Osteoblast (primary cell): ENCODE results near the gene TYRO3. TPM values are rescaled to one million over a fixed set of nuclear protein-coding genes. Genes with fewer than 3 reads are reported as not detected.

ENCODE experiments used
- DNase-seq: peaks from one replicate; pipeline ENCODE4 v3.0.0; 2011; ENCODE audit warnings: low spot score, mixed read lengths; ENCODE audit not compliant: insufficient read length; ENCODE audit errors: missing footprints
- H2AFZ ChIP-seq: 2 replicates; pipeline ENCODE4 v1.6.0; 2011; ENCODE audit warnings: mild to moderate bottlenecking, low read length
- H3K27ac ChIP-seq: 2 replicates; pipeline ENCODE4 v1.5.1; 2011; ENCODE audit warnings: mild to moderate bottlenecking, low read depth, low read length, moderate library complexity
- H3K27me3 ChIP-seq: 2 replicates; pipeline ENCODE4 v1.6.0; 2012; ENCODE audit warnings: mild to moderate bottlenecking, control low read depth, inconsistent platforms, low read length, moderate library complexity; ENCODE audit not compliant: insufficient read depth
- H3K36me3 ChIP-seq: 2 replicates; pipeline ENCODE4 v1.5.1; 2011; ENCODE audit warnings: mild to moderate bottlenecking, low read length, control low read depth, moderate library complexity; ENCODE audit not compliant: insufficient read depth
- H3K4me1 ChIP-seq: 2 replicates; pipeline ENCODE4 v1.5.1; 2011; ENCODE audit warnings: mild to moderate bottlenecking, low read length, control low read depth, moderate library complexity; ENCODE audit not compliant: insufficient read depth
- H3K4me2 ChIP-seq: 2 replicates; pipeline ENCODE4 v1.6.0; 2011; ENCODE audit warnings: mild to moderate bottlenecking, low read length; ENCODE audit not compliant: insufficient read depth
- H3K4me3 ChIP-seq: fragments of 200-600 bp; sonication (generic); 3 replicates; pipeline ENCODE4 v1.5.1; 2012; ENCODE audit warnings: mild to moderate bottlenecking, low read length, inconsistent platforms; ENCODE audit not compliant: insufficient read depth
- H3K79me2 ChIP-seq: 2 replicates; pipeline ENCODE4 v1.6.0; 2012; ENCODE audit warnings: mild to moderate bottlenecking, low read length, control low read depth, inconsistent platforms; ENCODE audit not compliant: insufficient read depth
- H3K9me3 ChIP-seq: 2 replicates; pipeline ENCODE4 v1.5.1; 2011; ENCODE audit warnings: low read depth, low read length, control low read depth
- H4K20me1 ChIP-seq: 2 replicates; pipeline ENCODE4 v1.6.0; 2012; ENCODE audit warnings: mild to moderate bottlenecking, low read length, control low read depth; ENCODE audit not compliant: insufficient read depth
- total RNA-seq: library from RNA; depleted of rRNA; stranded (reverse); fragments of >200 nt; gene quantifications from 2 replicates; pipeline ENCODE4 v1.2.3, GENCODE V29; 2012
- TF ChIP-seq, protein P1 (sequence below): IDR thresholded peaks from 2 replicates; pipeline ENCODE4 v1.5.1; 2011; ENCODE audit warnings: mild to moderate bottlenecking, low read depth, low read length, moderate library complexity; ENCODE audit errors: extremely low read depth

Gene TYRO3
- total RNA-seq, 1 donor = 6.2 TPM

DNA sequence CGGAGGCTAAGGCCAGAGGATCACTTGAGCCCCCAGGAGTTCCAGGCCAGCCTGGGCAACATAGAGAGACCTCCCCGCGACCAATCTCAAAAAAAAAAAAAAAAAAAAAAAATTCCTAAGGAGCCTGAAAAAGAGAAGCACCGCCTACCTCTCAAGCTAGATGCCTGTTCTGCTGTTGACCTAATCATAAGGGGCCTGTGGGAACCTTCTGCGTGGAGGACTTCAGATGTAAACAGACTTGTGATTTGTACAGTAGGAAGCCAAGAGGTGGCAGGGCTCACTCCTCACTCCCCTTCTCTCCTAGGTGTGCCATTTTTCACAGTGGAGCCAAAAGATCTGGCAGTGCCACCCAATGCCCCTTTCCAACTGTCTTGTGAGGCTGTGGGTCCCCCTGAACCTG, 3.2 kb downstream of the TYRO3 start:
- no peak overlapping the region for H3K4me2 ChIP-seq
- no peak overlapping the region for H3K4me3 ChIP-seq
- no peak overlapping the region for H2AFZ ChIP-seq
- no peak overlapping the region for H3K27ac ChIP-seq
- peaks cover 3% of the 10 kb centered on the region for H4K20me1 ChIP-seq
- no peaks in the 10 kb centered on the region for H3K9me3 ChIP-seq
- H3K79me2 ChIP-seq = no peaks in the 10 kb centered on the region
- H3K27me3 ChIP-seq = no peaks in the 10 kb centered on the region
- TF ChIP-seq, protein P1, sequence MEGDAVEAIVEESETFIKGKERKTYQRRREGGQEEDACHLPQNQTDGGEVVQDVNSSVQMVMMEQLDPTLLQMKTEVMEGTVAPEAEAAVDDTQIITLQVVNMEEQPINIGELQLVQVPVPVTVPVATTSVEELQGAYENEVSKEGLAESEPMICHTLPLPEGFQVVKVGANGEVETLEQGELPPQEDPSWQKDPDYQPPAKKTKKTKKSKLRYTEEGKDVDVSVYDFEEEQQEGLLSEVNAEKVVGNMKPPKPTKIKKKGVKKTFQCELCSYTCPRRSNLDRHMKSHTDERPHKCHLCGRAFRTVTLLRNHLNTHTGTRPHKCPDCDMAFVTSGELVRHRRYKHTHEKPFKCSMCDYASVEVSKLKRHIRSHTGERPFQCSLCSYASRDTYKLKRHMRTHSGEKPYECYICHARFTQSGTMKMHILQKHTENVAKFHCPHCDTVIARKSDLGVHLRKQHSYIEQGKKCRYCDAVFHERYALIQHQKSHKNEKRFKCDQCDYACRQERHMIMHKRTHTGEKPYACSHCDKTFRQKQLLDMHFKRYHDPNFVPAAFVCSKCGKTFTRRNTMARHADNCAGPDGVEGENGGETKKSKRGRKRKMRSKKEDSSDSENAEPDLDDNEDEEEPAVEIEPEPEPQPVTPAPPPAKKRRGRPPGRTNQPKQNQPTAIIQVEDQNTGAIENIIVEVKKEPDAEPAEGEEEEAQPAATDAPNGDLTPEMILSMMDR = no peak
- H3K36me3 ChIP-seq = no peaks in the 10 kb centered on the region
- H3K4me1 ChIP-seq = peaks cover 28% of the 10 kb centered on the region
- peak; percentile 83 for DNase-seq

DNA sequence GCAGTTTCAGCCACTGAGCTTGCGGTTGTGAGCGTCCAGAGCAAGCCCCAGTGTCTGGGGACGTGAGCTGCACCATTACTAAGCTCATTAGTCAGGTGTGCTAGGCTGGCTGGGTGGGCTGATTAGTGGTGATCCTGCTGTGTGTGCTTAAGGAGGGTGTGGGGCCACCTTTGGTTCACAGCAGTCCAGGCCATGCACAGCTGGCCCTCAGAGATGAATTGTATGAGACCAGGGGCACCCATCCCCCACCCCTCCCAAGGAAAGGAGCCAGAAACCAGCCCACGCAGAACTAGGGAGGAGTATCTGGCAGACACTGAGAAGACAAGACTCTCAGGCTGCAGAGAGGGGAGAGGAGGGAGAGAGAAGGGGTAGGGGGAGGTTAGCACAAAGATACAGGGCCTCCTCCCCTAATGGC, 3.8 kb downstream of the TYRO3 start:
- no peaks in the 10 kb centered on the region for H3K9me3 ChIP-seq
- no peaks in the 10 kb centered on the region for H3K27me3 ChIP-seq
- H3K4me1 ChIP-seq = peaks cover 28% of the 10 kb centered on the region
- TF ChIP-seq, protein P1 = no peak
- no peak overlapping the region for H3K27ac ChIP-seq
- DNase-seq = no peak
- no peak overlapping the region for H3K4me2 ChIP-seq
- H3K79me2 ChIP-seq = no peaks in the 10 kb centered on the region
- no peaks in the 10 kb centered on the region for H3K36me3 ChIP-seq
- peaks cover 3% of the 10 kb centered on the region for H4K20me1 ChIP-seq
- H2AFZ ChIP-seq = no peak overlapping the region
- no peak overlapping the region for H3K4me3 ChIP-seq

DNA sequence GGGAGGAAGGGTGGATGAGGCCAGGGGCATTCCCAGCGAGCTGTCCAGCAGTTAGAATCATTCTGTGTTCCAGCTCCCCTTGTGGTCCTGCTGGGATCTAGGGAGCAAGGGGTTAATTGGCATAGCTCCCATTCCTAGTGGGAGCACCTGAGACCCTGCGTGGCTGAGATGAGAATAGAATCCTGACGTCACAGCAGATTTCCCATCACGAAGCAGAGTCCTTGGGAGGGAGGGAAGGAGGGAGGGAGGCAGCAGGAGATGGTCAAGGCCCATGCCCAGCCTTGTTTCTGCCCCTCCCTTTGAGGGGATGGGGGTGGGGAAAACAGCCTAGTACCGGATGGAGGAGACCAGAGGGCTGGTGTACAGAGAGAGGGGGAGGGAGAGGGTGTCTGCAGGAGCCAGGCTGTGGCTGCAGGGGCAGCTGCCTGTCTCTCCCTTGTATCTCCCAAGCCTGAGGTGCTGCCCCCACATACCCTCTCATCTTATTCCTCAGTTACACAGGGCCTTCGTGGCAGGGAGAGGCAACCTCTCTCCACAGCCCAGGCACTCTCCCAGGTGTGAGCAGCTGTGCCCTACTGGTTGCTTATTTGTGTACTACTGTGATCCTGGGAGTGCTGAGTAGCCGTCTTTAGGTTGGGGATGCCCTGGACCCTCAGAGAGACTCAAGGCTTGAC, 5.4 kb downstream of the TYRO3 start:
- H3K9me3 ChIP-seq = no peaks in the 10 kb centered on the region
- H2AFZ ChIP-seq = no peak overlapping the region
- H3K27me3 ChIP-seq = no peaks in the 10 kb centered on the region
- peaks cover 19% of the 10 kb centered on the region for H3K4me1 ChIP-seq
- H3K4me3 ChIP-seq = no peak overlapping the region
- no peak overlapping the region for H3K27ac ChIP-seq
- TF ChIP-seq, protein P1 = no peak
- no peaks in the 10 kb centered on the region for H3K79me2 ChIP-seq
- peaks cover 3% of the 10 kb centered on the region for H4K20me1 ChIP-seq
- no peak for DNase-seq
- H3K36me3 ChIP-seq = no peaks in the 10 kb centered on the region
- no peak overlapping the region for H3K4me2 ChIP-seq

DNA sequence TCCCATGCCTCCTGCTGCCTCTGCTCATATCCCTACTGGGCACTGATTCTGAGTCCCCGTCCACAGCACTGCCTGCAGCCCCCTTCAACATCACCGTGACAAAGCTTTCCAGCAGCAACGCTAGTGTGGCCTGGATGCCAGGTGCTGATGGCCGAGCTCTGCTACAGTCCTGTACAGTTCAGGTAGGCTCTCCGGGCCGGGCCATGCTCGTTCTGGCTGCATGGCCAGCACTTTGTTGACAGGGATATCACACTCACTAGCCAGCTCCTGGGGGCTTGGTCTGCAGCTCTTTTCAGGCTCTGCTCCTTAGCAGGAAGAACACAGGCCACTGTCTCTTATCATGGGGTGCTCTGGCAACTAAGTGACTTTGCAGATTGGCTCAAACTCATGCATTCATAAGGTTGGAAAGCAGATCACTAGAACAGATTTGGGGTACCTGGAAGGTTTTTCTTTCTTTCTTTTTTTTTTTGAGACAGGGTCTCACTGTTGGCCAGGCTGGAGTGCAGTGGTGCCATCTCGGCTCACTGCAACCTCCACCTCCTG, 6.0 kb downstream of the TYRO3 start:
- H4K20me1 ChIP-seq = peaks cover 3% of the 10 kb centered on the region
- no peak overlapping the region for H3K4me3 ChIP-seq
- no peak overlapping the region for H3K27ac ChIP-seq
- H3K4me2 ChIP-seq = no peak overlapping the region
- no peaks in the 10 kb centered on the region for H3K36me3 ChIP-seq
- H2AFZ ChIP-seq = no peak overlapping the region
- H3K27me3 ChIP-seq = no peaks in the 10 kb centered on the region
- no peak for DNase-seq
- TF ChIP-seq, protein P1 = no peak
- H3K4me1 ChIP-seq = peaks cover 14% of the 10 kb centered on the region
- no peaks in the 10 kb centered on the region for H3K79me2 ChIP-seq
- H3K9me3 ChIP-seq = no peaks in the 10 kb centered on the region
